GM21619 (cell line): ENCODE data around the gene CXCR5.

ENCODE experiments used
- ATAC-seq: cut with Tn5 transposase; IDR thresholded peaks from one replicate; pipeline ENCODE4 v1.9.1; 2021; ENCODE audit not compliant: unreplicated experiment

Gene CXCR5

GRCh38 chr11:118876286-118876685, 7.4 kb upstream of the CXCR5 start:
- ATAC-seq: no peak

DNA sequence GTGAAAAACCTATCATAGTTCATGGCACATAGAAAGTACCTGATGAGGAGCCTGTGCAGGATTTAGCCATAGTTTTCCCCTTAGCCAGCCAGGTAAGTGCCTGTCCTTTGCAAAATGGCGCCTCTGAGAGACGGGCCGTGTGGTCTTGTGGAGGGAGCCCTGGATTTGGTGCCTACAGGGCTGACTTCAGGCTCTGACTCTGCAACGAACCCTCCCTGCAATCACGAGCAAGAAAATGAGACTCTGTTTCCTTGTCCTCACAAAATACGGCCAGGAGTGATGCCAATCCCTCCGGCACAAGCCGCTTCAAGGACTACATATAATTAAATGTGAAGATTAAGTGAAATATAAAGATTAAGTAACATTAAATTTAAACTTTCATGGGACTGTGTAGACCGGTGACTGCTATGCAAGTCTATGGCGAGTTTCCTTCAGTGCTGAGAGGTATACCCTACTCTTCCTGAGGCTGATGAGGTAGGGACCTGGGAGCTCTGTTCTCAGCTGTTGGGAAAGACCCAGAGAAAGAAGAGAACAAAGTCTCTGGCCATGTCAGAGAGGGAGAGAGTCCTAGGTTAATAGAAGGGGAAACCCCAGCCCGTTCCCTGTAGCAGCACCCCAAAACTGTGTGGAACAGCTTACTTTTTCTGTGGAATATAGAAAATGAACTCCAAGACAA, 6.1 kb upstream of the CXCR5 start:
- no peak for ATAC-seq

DNA sequence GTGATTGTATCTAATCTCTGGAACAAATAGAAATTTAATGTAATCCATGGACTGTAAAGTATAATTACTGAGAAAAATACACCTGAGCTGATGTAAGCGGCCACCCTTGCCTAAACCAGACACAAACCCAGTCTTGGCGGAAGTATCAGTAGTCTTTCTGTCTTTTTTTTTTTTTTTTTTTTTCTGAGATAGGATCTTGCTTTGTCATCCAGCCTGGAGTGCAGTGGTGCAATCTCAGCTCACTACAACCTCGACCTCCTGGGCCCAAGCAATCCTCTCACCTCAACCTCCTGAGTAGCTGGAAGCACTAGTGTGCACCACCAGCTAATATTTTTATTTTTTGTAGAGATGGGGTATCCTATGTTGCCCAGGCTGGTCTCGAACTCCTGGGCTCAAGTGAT, 5.5 kb upstream of the CXCR5 start:
- ATAC-seq: no peak

DNA sequence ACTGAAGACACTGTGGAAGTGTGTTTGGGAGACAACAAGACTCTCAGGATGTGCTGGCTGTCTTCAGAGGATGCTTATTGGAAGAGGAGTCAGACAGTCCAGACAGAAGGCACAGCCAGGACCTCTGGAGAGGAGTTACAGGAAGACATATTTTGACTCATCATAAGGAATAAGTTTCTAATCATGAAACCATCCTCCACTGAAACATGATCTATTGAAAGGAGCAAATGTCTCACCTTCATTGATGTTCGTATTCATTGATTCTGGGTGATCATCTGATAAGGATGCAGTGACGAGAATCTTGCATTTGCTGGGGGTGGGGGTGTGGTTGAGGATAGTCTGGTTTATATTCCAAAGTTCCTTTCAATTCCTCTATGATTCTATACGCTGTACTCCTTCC, 2.5 kb upstream of the CXCR5 start:
- no peak for ATAC-seq

GRCh38 chr11:118882491-118882890, 1.2 kb upstream of the CXCR5 start:
- no peak for ATAC-seq

DNA sequence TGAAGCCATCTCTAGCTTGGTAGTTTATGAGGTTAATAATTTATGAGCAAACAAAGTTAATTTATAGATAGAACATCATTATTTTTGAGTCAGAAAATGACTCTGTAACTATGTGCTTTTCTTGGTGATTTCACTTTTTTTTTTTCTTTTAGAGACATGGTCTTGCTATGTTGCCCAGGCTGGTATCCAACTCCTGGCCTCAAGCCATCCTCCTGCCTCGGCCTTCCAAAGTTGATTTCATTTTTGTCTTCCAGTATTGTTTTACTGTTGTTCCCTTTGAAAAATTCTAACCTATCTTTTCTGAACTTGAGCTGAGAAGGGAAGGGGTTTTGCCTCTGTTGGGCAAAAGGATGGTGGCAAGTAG, 706 bp upstream of the CXCR5 start:
- ATAC-seq: no peak

GRCh38 chr11:118884875-118885274, 1.2 kb downstream of the CXCR5 start:
- ATAC-seq: no peak

GRCh38 chr11:118885319-118885718, 1.6 kb downstream of the CXCR5 start:
- ATAC-seq: no peak

DNA sequence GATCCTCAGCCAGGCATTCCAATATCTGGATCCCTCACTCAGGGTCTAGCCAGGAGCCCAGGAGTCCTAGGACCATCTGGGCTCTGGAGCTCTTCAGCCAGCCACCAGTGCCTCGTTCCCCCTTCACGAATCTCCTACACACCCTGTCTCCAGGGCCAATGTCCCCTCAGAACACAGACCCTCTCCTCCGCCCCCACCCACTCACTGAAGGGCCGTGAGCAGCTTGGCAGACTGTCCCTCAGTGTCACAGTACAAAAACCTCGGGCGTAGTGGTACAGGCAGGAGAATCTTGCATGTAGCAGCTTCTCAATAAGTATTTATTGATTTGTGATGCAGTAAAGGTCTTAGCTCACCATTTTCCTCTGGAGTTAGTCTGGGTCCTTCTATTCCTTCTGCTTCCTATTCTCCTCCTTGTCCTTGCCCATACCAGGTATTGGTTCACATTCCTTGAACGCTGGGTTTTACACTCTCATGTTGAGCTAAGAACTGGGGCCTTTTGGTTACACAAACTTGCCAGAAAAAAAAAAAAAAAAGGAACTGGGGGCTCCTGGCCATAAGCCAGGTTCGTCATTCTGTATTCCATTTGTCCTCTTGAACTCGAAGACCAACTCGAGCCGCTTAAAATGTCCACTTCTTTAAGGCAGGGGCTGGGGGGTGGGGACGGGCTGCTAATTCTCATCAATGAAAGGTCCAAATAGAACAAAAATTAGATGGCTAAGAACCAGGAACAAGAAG, 2.3 kb downstream of the CXCR5 start:
- no peak for ATAC-seq

DNA sequence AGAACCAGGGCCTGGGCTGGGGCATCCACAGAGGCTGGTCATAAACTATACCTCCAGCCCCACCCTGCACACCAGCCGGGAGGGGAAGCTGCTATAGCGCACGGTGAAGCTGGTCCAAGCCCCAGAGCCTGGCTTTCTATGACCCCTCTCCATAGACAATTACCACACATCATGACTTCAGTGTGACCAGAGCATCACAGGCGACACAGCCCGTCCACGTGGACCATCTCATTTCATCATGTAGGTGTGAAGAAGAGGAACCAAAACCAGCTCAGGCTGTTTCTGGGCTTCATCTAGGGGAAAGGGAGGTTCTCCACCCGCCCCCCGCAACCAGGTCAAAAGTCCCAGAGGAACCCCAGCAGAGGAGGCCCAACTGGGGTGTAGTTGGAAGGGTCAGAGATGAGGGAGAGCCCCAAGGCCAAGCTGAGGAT, 3.0 kb downstream of the CXCR5 start:
- ATAC-seq: no peak

- no peak for ATAC-seq
These were observed 3.5 kb downstream of the CXCR5 start for GRCh38 chr11:118887206-118887605.

DNA sequence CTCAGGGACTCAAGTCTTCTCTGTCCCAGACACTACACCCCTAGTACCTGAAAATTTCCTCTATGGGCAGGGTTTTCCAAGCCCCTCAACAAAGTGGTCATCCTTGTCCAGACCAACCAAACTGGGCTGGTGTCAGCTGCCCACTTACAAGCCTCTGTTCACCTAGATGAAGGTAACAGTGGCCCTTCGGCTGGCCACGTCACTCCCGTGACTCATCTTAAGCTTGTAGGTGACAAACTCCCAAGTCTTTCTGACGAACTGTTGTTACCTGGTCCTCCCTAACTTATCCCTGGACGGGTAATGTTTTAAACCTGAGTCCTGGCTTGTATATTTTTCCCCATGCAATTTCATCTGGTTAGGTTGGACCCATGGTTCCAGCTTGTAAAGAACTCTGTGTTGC, 4.7 kb downstream of the CXCR5 start:
- no peak for ATAC-seq

GRCh38 chr11:118889797-118890196, 6.1 kb downstream of the CXCR5 start:
- ATAC-seq: no peak

GRCh38 chr11:118892514-118892913, 8.8 kb downstream of the CXCR5 start:
- no peak for ATAC-seq

DNA sequence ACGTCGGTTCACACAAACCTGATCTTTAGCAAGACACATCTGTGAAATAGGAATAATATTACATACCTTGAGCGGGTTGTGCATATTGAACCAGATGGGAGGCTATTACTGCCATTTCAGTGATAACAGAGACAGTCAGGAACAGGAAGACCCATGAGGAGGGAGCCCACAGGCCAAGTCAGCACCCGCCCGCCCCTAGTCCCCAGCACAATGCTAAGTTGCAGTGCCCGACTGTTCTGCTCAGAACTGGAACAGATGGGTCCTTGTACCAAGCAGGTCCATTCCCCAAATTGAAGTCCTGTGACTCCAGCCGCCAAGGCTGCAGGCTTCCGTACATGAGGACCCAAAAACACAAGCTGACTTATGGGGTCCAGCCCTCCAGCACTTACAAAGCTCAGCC, 9.3 kb downstream of the CXCR5 start:
- ATAC-seq: no peak

- ATAC-seq: no peak
These were observed 10.0 kb downstream of the CXCR5 start for GRCh38 chr11:118893662-118894061.

DNA sequence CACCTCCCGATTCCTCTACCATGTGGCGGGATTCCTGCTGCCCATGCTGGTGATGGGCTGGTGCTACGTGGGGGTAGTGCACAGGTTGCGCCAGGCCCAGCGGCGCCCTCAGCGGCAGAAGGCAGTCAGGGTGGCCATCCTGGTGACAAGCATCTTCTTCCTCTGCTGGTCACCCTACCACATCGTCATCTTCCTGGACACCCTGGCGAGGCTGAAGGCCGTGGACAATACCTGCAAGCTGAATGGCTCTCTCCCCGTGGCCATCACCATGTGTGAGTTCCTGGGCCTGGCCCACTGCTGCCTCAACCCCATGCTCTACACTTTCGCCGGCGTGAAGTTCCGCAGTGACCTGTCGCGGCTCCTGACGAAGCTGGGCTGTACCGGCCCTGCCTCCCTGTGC, 10.5 kb downstream of the CXCR5 start:
- no peak for ATAC-seq

DNA sequence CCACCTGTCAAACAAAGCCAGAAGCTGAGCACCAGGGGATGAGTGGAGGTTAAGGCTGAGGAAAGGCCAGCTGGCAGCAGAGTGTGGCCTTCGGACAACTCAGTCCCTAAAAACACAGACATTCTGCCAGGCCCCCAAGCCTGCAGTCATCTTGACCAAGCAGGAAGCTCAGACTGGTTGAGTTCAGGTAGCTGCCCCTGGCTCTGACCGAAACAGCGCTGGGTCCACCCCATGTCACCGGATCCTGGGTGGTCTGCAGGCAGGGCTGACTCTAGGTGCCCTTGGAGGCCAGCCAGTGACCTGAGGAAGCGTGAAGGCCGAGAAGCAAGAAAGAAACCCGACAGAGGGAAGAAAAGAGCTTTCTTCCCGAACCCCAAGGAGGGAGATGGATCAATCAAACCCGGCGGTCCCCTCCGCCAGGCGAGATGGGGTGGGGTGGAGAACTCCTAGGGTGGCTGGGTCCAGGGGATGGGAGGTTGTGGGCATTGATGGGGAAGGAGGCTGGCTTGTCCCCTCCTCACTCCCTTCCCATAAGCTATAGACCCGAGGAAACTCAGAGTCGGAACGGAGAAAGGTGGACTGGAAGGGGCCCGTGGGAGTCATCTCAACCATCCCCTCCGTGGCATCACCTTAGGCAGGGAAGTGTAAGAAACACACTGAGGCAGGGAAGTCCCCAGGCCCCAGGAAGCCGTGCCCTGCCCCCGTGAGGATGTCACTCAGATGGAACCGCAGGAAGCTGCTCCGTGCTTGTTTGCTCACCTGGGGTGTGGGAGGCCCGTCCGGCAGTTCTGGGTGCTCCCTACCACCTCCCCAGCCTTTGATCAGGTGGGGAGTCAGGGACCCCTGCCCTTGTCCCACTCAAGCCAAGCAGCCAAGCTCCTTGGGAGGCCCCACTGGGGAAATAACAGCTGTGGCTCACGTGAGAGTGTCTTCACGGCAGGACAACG, 11.7 kb downstream of the CXCR5 start:
- peak; percentile 74 for ATAC-seq

- no peak for ATAC-seq
These were observed 12.8 kb downstream of the CXCR5 start for GRCh38 chr11:118896472-118896913.

DNA sequence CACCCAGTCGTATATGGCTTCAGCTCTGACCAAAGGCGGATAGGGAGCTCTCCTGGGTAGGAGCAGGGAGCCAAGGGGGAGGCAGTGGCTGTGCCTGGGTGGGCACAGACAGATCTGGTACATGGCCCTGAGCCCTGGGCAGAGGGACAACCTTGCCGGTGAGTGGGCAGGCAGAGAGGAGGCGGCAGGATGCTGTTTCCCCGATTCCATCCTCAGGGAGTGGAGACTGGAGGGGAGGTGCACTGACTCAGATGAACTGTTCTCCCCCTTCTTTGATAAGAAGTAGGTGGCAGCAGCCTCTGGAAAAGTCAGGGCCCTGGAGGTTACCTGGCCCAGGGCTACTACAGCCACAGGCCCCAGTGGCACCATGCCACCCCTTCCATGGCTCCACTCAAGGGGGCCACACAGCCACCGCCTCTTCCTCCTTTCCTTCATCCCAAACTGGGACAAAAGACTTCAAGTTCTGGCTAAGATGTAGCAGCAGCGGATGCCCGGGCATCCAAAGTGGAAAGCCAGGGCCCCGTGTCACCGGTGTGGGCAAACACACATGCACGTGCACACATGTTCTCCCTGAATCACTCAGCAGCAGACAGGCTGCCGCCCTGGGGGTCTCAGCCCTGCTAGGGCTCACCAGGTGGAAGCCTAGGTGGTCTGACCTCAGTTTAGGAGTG, 13.4 kb downstream of the CXCR5 start:
- no peak for ATAC-seq

DNA sequence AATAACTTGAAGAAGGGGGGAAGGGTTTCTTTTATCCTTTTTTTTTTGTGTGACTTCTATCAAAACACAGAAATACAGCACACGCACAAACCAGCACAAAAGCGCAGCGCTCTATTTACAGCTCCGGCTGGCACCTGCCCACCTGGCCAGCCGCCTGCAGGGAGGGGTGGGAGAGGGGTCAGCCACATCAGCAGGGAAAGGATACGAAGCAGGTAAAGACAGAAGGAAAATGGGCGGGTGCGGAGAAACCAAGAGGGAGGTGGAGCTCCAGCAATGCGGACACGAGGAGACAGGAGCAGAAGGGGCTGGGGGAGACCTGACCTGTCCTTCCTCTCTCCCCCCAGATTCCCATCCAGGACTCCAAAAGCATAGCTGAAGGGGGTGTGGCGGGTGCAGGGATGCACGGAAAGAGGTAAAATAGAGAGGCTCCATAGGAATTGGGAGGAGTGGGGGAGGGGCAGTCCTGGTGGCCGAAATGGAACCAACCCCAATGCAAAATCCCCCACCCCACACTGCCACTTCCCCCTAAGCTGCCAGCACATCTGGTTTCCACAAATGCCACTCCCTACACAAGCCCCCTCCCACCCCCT, 14.1 kb downstream of the CXCR5 start:
- ATAC-seq: no peak
